Skin of body (tissue), 2 donors: ENCODE data around the gene SHD. TPM values are rescaled to one million over a fixed set of nuclear protein-coding genes. Genes with fewer than 3 reads are reported as not detected.
"Not testable (repeated sequence)": the region's sequence is repeated elsewhere in the genome, so short reads cannot be mapped to it uniquely, and the experiment has no call there.

Experiments used
- DNase-seq: peaks from one replicate; lab custom pipeline; 2025; lab: John Stamatoyannopoulos, UW
- total RNA-seq: library from RNA; depleted of rRNA; stranded (reverse); fragments of >200 nt; gene quantifications from one replicate; pipeline ENCODE4 v1.2.3, GENCODE V29; 2014

The SHD gene
- total RNA-seq, 1 donor from 2014 or later = 1.3 TPM

- no peak for DNase-seq
Observed at GRCh38 chr19:4267101-4267900, 11.8 kb upstream of the SHD start.

GRCh38 chr19:4267901-4268815, 10.9 kb upstream of the SHD start:
- no peak for DNase-seq

- DNase-seq = no peak
Observed at GRCh38 chr19:4268816-4269430, 10.1 kb upstream of the SHD start.

GRCh38 chr19:4272894-4273293, 6.2 kb upstream of the SHD start:
- no peak for DNase-seq

DNA sequence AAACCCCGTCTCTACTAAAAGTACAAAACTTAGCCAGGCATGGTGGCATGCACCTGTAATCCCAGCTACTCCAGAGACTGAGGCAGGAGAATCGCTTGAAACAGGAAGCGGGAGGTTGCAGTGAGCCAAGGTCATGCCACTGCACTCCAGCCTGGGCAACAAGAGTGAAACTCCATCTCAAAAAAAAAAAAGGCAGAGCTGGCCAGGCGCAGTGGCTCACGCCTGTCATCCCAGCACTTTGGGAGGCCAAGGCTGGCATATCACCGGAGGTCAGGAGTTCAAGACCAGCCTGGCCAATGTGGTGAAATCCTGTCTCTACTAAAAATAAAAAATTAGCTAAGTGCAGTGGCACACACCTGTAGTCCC, 4.8 kb upstream of the SHD start:
- not testable (repeated sequence) for DNase-seq

DNA sequence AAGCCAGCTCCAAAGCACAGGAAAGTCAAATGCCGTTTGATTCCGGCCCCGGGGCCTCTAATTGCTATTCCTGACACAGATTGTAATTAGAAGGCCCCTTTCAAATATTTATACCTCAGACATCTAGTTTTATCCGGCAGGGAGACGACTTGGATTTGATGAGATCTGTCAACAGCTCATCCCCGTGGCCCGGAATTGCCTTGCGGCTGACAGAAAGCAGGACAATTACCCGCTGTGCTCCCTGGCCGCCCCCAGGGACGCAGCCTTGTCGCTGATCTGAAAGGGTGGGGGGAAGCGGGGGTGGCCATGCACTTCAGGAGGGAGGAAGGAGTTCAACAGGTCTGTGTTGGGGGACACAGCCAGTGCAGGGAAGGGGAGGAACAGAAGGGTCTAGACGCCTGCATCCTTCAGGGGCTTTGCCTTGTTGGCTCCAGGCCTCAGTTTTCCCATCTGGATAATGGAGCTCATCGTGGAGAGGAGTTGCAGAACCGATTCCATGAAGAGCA, 1.8 kb upstream of the SHD start:
- DNase-seq = no peak

GRCh38 chr19:4278010-4278409, 1.1 kb upstream of the SHD start:
- DNase-seq = no peak

DNA sequence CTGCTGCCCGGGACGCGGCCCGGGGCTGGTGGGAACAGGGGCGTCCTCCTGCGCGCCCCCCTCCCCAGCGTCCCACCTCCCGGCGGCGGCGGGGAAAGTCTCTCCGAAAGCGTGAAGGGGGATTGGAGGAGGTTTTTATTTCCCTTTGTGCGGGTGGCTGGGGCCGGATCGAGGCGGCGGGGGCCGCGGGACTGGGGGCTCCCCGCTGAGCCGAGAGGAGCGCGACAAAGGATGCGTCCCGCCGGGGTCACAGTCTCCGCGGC, 132 bp downstream of the SHD start:
- no peak for DNase-seq

DNA sequence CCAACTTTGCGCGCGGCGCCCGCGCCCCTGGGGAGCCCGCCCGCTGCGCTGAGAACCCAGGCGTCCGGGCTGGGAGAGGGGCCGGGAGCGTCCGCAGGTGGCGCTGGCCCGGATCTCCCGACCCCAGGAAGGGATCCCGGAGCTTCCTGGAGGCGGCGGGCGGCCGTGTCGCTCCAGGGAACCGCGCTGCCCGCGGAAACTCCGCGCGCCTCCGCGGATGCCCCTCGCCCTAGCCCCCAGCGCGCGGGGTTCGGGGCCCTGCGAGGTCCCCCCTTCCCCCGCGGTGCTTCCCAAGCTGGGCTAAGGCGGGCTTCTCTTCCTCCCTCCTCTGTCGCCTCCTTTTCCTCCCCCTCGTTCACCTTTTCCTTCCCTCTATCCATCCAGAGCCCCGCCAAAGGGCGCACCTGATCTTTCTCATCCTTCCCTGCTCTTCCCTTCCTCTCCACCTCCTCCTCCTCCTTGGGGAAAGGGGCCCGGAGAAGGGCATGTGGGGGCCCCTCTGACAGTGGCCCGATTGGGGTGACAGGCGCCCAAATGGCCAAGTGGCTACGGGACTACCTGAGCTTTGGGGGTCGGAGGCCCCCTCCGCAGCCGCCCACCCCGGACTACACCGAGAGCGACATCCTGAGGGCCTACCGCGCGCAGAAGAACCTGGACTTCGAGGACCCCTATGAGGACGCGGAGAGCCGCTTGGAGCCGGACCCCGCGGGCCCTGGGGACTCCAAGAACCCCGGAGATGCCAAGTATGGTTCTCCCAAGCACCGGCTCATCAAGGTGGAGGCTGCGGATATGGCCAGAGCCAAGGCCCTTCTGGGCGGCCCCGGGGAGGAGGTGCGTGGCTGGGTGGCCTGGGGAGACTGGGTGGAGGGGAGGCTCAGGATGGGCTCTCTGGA, 710 bp downstream of the SHD start:
- no peak for DNase-seq

DNA sequence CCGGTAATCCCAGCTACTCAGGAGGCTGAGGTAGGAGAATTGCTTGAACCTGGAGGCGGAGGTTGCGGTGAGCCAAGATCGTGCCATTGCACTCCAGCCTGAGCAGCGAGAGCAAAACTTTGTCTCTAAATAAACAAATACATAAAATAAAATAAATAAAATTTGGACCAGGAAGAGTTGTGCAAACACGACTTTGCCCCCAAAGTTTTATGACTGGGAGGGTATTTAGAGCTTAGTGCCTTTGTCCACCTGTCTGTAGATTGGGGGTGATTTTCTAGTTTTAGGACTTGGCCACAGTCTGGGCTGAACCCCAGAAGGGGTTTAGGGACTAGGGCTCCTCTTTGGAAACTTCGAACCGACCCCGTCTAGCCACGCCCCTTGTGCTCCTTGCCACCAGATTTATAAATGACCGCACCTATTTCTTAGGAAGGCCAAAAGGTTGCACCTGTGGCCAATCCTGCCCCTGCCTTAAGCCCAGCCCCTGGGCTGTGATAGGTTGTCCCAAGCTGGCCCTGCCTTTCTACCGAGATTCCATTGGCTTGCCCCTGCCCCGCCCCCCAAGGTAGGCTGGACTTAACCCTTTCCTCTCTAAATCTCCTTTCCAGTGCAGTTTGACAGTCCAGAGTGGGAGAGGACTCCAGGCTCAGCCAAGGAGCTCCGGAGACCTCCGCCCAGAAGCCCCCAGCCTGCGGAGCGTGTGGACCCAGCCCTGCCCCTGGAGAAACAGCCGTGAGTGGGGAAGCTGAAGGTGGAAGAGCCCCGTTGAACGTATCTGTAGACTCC, 5.3 kb downstream of the SHD start:
- DNase-seq = no peak

- no peak for DNase-seq
Observed at GRCh38 chr19:4284974-4285373, 5.9 kb downstream of the SHD start.

- not testable (repeated sequence) for DNase-seq
Observed at GRCh38 chr19:4286141-4286540, 7.1 kb downstream of the SHD start.

DNA sequence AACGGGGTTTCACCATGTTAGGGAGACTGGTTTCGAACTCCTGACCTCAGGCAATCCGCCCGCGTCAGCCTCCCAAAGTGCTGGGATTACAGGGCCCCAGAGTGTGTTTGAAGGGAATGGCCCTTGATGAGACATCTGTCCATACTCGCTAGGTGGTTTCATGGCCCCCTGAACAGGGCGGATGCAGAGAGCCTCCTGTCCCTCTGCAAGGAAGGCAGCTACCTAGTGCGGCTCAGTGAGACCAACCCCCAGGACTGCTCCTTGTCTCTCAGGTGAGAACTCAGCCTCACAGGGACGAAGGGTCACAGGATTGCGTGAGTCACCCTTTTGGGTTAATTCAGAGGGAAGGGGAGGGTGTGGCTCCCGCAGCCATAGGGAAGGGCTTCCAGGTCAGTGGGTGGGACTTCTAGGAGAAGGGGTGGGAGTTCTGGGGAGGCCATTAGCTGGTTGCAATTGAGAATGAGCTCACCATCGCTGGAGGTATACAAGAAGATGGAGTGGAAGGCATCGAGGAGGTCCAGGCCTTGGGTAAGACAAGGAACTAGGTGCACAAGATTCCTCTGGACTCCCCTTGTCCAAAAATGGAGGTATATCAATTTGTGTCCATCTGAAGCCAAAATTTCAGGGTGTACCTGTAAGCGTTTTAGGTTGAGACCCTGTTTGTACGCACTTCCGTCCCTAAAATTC, 9.2 kb downstream of the SHD start:
- DNase-seq = no peak

DNA sequence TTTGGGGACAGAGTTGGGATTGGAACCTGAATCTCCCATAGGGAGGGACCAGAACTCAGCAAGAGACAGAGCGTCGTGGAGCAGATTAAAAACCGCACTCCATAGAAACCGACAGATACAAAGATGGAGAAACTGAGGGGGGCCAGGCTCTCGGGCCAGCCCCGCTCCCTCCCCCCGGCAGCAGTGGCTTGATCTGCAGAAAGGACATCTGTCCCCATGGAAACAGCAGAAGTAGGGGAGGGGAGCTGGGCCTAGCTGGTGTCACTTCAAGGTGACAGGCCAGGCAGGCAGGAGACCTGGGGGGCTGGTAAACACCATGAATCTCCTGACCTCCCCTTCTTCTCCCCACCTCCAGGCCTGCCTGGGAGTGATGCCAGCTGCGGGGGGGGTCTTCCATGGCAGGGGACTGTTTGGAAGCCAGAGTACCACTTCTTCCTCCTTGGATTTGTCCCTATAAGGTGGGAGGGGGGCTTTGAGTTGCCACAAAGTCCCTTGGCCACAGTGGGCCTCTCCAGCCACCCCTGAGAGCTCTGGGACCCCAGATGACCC, 12.2 kb downstream of the SHD start:
- DNase-seq = no peak

DNA sequence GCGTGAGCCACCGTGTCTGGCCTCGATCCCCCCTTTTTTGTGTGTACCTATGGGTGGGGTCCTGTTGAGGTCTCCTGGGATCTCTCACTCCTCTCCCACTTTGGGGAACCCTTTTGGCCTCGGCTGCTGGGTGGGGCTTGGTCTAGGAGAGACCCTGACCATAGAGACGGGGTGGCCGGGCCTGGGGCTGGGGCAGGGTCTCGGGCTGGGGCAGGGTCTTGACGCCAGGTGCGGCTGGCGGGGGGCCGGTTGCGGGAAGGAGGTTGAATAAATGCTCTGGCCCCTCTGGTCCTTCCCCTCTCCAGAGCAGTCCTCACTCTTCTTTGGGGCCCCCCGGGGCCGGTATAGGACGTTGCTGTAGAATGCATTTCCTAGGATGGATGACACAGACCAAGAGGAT, 13.4 kb downstream of the SHD start:
- no peak for DNase-seq

DNA sequence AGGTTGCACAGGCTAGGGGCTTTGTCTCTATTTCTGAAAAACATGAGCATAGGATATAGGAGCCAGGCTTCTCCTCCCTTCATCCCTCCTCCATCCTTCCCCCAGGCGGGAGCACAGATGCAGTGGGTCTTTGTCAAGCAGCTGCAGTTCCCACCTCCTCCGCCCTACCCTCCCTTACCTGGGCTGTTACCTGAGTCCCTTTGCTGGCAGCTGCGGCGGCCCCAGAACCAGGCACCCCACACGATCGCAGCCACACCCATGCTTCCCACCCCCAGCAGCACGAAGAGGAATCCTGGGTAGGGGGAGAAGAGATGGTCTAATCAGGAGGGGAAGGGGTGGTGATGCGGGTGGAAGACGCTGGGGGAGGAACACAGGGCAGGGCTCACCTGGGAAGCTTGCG, 15.3 kb downstream of the SHD start:
- no peak for DNase-seq

GRCh38 chr19:4295972-4296771, 17.1 kb downstream of the SHD start:
- peak; percentile 35 for DNase-seq

DNA sequence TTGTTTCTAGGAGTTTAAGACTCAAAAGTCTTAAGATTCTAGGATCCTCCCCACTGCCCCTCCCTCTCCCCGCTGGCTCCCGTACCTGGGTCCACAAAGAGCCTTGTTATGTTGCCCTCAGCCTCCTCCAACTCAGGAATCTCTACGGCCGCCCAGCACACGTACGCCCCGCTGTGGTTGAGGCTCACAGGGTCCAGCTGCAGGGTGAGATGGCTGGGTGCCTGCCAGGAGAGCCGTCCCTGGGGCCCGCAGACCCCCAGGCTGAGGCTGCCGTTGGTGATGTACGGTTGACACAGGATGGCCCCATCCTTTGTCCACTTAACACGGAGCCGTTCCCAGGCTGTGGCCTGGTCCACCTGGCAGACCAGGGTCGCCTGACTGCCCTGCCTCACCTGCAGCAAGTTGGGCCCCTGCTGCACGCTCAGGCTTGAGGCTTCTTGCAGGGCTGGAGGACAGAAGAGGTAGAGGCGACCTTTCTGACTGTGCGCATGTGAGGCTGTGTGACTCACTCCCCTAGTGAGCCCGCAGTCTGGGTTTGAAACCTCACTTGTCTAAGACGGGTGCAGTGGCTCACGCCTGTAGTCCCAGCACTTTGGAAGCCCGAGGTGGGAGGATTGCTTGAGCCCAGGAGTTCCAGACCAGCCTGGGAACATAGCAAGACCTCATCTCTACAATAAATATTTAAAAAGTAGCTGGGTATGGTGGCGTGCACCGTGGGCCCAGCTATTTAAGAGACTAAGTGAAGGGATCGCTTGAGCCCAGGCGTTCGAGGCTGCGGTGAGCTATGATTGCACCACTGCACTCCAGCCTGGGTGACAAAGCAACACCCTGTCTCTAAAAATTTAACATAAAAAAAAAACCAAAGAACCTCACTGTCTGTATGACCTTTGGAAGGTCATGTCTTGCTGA, 19.1 kb downstream of the SHD start:
- no peak for DNase-seq
